Measurements from ENCODE around the gene C1orf210. TPM values are rescaled to one million over a fixed set of nuclear protein-coding genes. Genes with fewer than 3 reads are reported as not detected.
A peak's percentile ranks its signal among the peaks of the same experiment; 100 is the strongest.

Gene C1orf210
- total RNA-seq, 1 donor from 2014 or later = not detected

- no peak for DNase-seq
Observed at GRCh38 chr1:43273708-43274107, 11.7 kb downstream of the C1orf210 start.

GRCh38 chr1:43272576-43273571 is 12.5 kb downstream of the C1orf210 start:
- DNase-seq = no peak

GRCh38 chr1:43272161-43272560 is 13.2 kb downstream of the C1orf210 start:
- DNase-seq = peak; percentile 30

- DNase-seq = no peak
Observed at GRCh38 chr1:43271186-43272118, 13.9 kb downstream of the C1orf210 start.

GRCh38 chr1:43270421-43271095 is 14.8 kb downstream of the C1orf210 start:
- no peak for DNase-seq

DNA sequence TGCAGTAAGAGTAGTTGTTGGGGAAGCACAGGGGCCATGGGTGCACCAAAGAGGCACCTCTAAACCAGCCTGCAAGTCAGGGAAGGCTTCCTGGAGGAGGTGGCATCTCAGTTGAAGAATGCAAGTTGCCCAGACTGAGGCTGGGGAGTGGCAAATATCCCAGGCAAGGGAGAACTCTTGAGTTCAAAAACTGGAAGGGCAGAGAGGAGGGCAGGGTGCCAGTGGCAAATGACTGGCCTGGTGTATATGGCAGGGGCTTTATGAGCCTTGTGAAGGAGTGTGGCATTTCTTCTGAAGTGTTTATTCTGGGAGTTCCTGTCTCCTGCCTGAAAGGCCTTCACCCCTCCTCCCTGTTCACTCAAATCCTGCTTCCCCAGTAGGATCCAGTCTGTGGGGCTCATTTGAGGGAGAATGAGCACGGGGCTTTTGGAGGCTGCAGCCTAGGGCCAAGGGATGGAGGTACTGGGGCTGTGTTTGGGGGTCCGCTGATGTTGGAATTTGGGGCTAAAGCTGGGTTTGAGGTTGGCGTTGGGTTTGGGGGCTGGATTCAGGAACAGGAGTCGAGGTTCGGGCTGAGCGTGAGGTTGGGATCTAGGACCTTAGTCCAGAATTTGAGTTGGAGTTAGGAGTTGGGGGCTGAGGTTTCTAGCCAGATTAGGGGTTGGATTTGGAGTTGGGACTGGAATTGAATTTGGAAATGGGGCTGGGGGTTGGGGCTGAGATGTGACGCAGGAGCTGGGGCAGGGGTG is 15.6 kb downstream of the C1orf210 start, which contains the start of gene TMEM125:
Gene TMEM125, plus strand, starts transcription at position 357 of the 749 bp plus-strand sequence. CDS start 2,740 bp downstream, outside the sequence.
- DNase-seq = no peak

DNA sequence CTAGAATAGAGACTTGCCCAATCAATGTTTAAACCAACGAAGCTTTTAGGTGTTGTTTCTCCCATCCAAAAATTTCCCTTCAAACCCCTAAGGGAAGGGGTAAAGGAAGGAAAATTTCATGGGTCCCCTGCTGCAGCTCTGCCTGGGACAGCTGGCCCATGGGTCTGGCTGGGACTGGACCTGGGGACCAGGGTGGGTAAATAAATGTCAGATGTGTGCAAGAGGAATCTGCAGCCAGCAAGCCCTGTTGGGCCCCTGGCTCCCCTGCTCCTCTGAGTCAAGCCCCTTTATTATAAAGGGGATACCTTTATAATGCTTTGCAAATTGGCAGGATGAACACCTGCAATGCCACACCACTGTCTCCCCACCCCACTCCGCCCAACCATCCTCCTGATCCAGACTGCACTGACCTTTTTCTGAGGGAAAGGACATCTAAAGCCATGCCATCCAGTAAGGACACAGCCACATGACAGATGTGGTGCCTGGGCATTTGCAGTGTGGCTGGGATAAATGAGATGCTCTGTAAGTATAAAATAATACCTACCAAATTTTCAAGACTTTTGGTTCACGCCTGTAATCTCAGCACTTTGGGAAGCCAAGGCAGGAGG is 17.5 kb downstream of the C1orf210 start:
- no peak for DNase-seq

DNA sequence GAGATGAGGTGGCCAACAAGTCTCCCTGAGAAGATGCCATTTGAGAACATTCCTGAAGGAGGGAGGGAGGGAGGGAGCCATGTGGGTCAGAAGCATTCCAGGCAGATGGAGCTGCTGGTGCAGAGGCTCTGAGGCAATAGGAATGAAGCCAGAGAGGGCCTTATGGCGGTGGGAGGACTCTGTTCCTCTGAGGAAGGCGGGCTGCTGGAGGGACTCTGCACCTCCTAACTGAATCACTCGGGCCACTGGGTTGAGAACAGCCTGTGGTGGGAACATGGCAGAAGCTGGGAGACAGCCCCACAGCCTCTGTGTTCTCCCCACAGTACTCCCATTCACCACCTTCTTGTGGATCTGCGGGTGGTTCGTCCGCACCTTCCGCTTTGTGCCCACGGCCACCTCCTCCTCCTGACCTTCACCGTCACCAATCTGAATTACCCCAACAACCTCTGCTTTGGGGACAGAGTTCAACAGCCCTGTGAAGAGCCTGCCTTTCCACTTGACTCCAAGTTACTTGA is 18.0 kb downstream of the C1orf210 start:
- no peak for DNase-seq

DNA sequence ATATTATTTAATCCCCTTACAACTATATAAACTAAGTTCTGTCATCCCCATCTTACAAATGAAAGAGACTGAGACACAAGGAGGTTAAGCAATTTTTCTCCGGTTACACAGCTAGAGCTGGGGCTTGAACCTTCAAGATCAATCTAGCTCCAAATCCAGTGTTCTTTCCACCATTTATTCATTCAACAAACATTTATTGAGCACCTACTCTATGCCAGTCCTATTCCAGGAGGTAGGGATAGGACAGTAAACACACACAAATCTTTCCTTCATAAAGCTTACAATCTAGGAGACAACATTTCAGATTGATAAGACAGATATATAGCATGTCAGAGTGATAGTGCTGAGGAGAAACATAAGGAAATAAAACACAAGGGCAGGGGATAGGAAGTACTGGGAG is 18.5 kb downstream of the C1orf210 start:
- DNase-seq = no peak

DNA sequence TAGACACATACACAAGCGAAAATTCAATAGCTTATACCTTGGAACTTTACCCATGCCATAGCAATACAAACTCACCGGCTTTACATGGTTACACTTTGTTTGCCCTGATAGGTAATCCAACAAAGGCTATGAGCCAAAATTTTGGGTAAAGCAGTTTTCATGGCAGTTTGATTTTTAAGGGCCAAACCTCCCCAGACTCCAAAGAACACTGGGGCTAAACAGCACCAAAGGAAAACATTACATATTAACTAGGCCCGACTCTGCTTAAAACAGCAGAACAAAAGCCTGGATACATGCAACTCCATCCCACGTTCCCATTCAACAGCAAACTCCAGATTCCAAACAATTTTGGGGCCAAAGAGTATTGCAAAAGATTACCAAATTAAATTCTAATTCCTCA is 19.9 kb downstream of the C1orf210 start:
- DNase-seq = no peak

- no peak for DNase-seq
Observed at GRCh38 chr1:43258370-43258769, 27.0 kb downstream of the C1orf210 start.

- DNase-seq = no peak
Observed at GRCh38 chr1:43256675-43257570, 28.5 kb downstream of the C1orf210 start.

DNA sequence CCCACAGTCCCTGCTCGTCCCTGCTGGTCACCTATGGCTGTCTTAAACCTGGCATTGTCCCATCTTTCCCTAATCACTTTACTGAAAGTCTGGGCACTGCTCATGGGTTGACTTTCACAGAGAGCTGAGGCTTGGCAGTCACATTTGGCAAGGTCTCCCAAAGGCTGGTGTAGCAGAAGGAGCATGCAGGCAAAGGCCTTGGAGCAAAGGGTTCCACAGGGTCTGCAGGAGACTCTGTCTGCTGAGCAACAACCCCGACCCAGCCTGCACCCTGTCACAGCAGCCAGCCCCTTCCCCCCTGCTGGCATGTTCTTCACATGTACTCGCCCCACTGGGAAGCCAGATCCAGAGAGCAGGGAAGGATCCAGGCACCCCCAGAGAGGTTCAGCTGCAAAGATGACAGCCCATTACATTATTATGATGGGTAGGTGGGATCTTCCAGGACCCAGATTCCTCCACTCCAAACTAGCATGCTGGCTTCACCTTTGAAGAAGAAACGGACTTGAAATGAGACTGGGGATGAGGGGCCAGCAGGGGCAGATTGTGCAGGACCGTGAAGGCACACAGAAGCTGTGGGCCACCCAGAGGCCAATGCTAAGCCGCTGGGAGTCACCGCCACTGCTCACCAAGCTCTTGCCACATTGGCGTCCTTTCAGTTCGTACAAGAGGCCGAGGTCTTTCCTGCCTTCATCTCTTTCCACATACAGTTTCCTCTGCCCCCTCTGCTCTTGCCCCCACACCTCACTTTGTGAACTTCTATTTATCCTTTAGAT is 29.8 kb downstream of the C1orf210 start:
- no peak for DNase-seq

- no peak for DNase-seq
Observed at GRCh38 chr1:43253876-43254275, 31.5 kb downstream of the C1orf210 start.

DNA sequence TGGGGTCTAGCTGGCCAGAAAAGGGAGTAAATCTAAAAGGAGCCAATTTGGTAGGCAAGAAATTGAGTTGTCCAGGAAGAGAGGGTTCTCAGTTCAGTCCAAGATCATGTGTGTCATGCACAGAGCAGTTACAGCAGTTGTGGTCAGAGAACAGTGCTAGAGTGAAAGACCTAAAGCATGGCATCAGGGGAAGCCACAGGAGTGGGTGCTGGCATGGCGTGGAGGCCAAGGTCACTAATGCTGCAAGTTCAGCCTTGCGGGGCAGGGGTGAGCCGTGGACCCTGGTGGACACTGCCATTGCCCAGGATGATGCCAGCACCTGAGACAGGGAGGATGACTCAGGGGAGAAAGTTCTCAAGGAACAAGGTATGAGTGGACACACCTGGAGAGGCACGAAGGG is 32.2 kb downstream of the C1orf210 start:
- DNase-seq = no peak

GRCh38 chr1:43252225-43252624 is 33.2 kb downstream of the C1orf210 start:
- no peak for DNase-seq

DNA sequence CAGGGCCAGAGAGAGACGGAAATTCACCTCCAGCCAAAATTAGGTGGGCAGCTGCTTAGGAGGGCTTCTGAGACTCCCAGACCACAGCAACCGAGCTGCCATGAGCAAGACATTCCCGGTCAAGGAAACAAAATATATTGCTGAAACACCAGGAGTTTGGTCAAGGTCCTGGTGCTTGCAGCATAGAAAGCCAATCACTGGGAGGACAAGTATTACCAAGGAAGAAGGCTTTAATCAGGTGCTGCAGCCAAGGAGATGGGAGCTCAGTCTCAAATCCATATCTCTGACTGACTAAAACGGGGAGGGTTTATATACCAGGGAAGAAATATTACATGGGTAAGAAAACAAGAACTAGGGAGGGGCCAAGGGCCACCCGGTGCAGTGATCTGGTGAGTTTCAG is 34.4 kb downstream of the C1orf210 start:
- no peak for DNase-seq

- DNase-seq = no peak
Observed at GRCh38 chr1:43250351-43250761, 35.0 kb downstream of the C1orf210 start.

All from occipital lobe (tissue), 2 donors.